GM19328 (cell line): ENCODE results near the gene DENND1A.
"Not testable (repeated sequence)": the region's sequence is repeated elsewhere in the genome, so short reads cannot be mapped to it uniquely, and the experiment has no call there.

Experiments used
- ATAC-seq: cut with Tn5 transposase; IDR thresholded peaks from one replicate; pipeline ENCODE4 v1.9.1; 2021; ENCODE audit warnings: mild to moderate bottlenecking, moderate library complexity; ENCODE audit not compliant: unreplicated experiment

The DENND1A gene

GRCh38 chr9:123742009-123742767, 187.7 kb downstream of the DENND1A start:
- no peak for ATAC-seq

GRCh38 chr9:123741214-123741613, 188.7 kb downstream of the DENND1A start:
- no peak for ATAC-seq

GRCh38 chr9:123739902-123740301, 190.0 kb downstream of the DENND1A start:
- no peak for ATAC-seq

GRCh38 chr9:123739387-123739786, 190.5 kb downstream of the DENND1A start:
- no peak for ATAC-seq

GRCh38 chr9:123738648-123739047, 191.3 kb downstream of the DENND1A start:
- no peak for ATAC-seq

- no peak for ATAC-seq
Measured at GRCh38 chr9:123735376-123735775, 194.6 kb downstream of the DENND1A start.

GRCh38 chr9:123728571-123728970, 201.4 kb downstream of the DENND1A start:
- ATAC-seq = not testable (repeated sequence)

GRCh38 chr9:123727332-123727731, 202.6 kb downstream of the DENND1A start:
- ATAC-seq = no peak

GRCh38 chr9:123725389-123725788, 204.5 kb downstream of the DENND1A start:
- ATAC-seq = no peak

- no peak for ATAC-seq
Measured at GRCh38 chr9:123724211-123724796, 205.6 kb downstream of the DENND1A start.

GRCh38 chr9:123723135-123723875, 206.6 kb downstream of the DENND1A start:
- ATAC-seq = no peak

- no peak for ATAC-seq
Measured at GRCh38 chr9:123722378-123722777, 207.5 kb downstream of the DENND1A start.

- ATAC-seq = no peak
Measured at GRCh38 chr9:123718188-123718587, 211.7 kb downstream of the DENND1A start.

GRCh38 chr9:123717581-123718175, 212.2 kb downstream of the DENND1A start:
- ATAC-seq = no peak

GRCh38 chr9:123716339-123716945, 213.5 kb downstream of the DENND1A start:
- ATAC-seq = no peak

- ATAC-seq = no peak
Measured at GRCh38 chr9:123715258-123715657, 214.7 kb downstream of the DENND1A start.

- no peak for ATAC-seq
Measured at GRCh38 chr9:123713282-123713681, 216.6 kb downstream of the DENND1A start.

GRCh38 chr9:123712399-123712798, 217.5 kb downstream of the DENND1A start:
- no peak for ATAC-seq

GRCh38 chr9:123710299-123710698, 219.6 kb downstream of the DENND1A start:
- no peak for ATAC-seq

GRCh38 chr9:123702483-123702882, 227.4 kb downstream of the DENND1A start:
- no peak for ATAC-seq

GRCh38 chr9:123697686-123698085, 232.2 kb downstream of the DENND1A start:
- no peak for ATAC-seq
